H1 (cell line): Measurements from ENCODE around the gene HLA-DPA1.

Experiments used
- ATF3 ChIP-seq: IDR thresholded peaks from 2 replicates; pipeline ENCODE4 v1.6.1; 2011; ENCODE audit warnings: low read depth, mild to moderate bottlenecking, low read length; ENCODE audit not compliant: insufficient read depth
- CHD1 ChIP-seq: IDR thresholded peaks from 2 replicates; pipeline ENCODE4 v1.6.1; 2012; ENCODE audit warnings: low read depth, low read length, improper control_type of control experiment
- CREB1 ChIP-seq: IDR thresholded peaks from 2 replicates; pipeline ENCODE4 v1.6.1; 2012; ENCODE audit warnings: inconsistent platforms
- CTCF ChIP-seq, 3 experiments: IDR thresholded peaks; 1 replicate in 2 of 3; 2 replicates in 1 of 3; pipeline versions ENCODE4 v1.5.1 to v1.6.1; 2011; ENCODE audit warnings: low read length in 3 of 3, mild to moderate bottlenecking in 3 of 3, inconsistent platforms in 2 of 3, low read depth in 1 of 3, moderate library complexity in 1 of 3; ENCODE audit not compliant: insufficient read depth in 1 of 3; ENCODE audit errors: control extremely low read depth in 1 of 3
- EGR1 ChIP-seq: IDR thresholded peaks from 2 replicates; pipeline ENCODE4 v1.6.1; 2011; ENCODE audit warnings: low read depth, low read length, borderline replicate concordance
- EP300 ChIP-seq, 2 experiments: IDR thresholded peaks; 1 replicate in 1 of 2; 2 replicates in 1 of 2; pipeline ENCODE4 v1.6.1; 2011 to 2012; ENCODE audit warnings: low read depth in 2 of 2, low read length in 2 of 2, mild to moderate bottlenecking in 2 of 2, borderline replicate concordance in 1 of 2, inconsistent platforms in 1 of 2, moderate library complexity in 1 of 2
- GTF2F1 ChIP-seq: IDR thresholded peaks from 2 replicates; pipeline ENCODE4 v1.6.1; 2012; ENCODE audit warnings: low read depth, low read length, improper control_type of control experiment, borderline replicate concordance
- POLR2AphosphoS5 ChIP-seq: IDR thresholded peaks from 2 replicates; pipeline ENCODE4 v1.6.1; 2011; ENCODE audit warnings: low read depth, low read length
- RFX5 ChIP-seq: IDR thresholded peaks from 2 replicates; pipeline ENCODE4 v1.6.1; 2011; ENCODE audit warnings: low read depth, low read length, improper control_type of control experiment, borderline replicate concordance
- SP1 ChIP-seq: IDR thresholded peaks from 2 replicates; pipeline ENCODE4 v1.6.1; 2011; ENCODE audit warnings: low read depth, low read length
- SP4 ChIP-seq: IDR thresholded peaks from 2 replicates; pipeline ENCODE4 v1.6.1; 2012; ENCODE audit warnings: low read length, inconsistent platforms
- USF2 ChIP-seq: IDR thresholded peaks from 2 replicates; pipeline ENCODE4 v1.6.1; 2011; ENCODE audit warnings: low read length, improper control_type of control experiment
- TF ChIP-seq, protein P1 (sequence below): IDR thresholded peaks from 2 replicates; pipeline ENCODE4 v1.6.1; 2012; ENCODE audit warnings: inconsistent platforms

DNA sequence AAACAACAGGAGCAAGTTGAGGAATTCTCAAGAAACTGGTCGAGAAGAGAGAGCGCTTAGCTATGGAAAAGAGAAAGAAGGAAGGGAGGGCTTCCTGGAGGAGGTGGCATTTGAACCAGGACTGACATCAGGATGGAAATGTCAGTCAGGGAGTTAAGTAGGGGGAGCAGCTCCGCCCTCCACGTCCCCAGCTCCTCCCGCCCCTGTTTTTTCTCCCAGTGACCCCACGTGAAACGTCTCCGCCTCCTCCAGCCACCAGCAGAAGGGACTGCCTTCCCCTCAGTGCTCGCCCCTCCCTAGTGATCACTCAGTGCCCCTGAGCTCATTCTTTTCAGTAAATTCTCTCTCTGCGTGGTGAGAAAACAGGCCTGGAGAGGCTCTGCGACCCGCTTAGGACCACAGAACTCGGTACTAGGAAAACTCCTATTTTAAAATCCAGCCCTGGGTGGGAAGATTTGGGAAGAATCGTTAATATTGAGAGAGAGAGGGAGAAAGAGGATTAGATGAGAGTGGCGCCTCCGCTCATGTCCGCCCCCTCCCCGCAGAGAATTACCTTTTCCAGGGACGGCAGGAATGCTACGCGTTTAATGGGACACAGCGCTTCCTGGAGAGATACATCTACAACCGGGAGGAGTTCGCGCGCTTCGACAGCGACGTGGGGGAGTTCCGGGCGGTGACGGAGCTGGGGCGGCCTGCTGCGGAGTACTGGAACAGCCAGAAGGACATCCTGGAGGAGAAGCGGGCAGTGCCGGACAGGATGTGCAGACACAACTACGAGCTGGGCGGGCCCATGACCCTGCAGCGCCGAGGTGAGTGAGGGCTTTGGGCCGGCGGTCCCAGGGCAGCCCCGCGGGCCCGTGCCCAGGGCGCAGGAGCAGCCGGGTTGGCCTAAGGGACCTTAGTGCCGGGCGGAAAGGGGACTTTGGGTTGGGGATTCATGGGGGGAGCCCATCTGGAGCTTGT lies 7.0 kb upstream of the HLA-DPA1 start:
- TF ChIP-seq POLR2AphosphoS5 = no peak; the same call in 1 of the 2 replicates
- TF ChIP-seq CTCF (IDR thresholded peaks at IDR 0.05; ENCODE audit: control extremely low read depth in 1 of 3, insufficient read depth in 1 of 3, low read depth in 1 of 3, low read length in 3 of 3) = no peak
- no peak for TF ChIP-seq RFX5
- no peak for TF ChIP-seq SP1
- TF ChIP-seq CHD1 = no peak
- TF ChIP-seq, protein P1, sequence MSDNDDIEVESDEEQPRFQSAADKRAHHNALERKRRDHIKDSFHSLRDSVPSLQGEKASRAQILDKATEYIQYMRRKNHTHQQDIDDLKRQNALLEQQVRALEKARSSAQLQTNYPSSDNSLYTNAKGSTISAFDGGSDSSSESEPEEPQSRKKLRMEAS = no peak
- no peak for TF ChIP-seq ATF3
- 0 out of 2 replicates have a peak, but pooled peaks have one; percentile 56 for TF ChIP-seq SP4
- no peak for TF ChIP-seq USF2
- TF ChIP-seq EGR1 = no peak
- TF ChIP-seq EP300 (IDR thresholded peaks at IDR 0.05; ENCODE audit: borderline replicate concordance in 1 of 2, low read depth in 2 of 2, low read length in 2 of 2) = no peak
- peak; percentile 38; the same call in 1 of the 2 replicates for TF ChIP-seq CREB1
- no peak for TF ChIP-seq GTF2F1
